GM12878 (cell line): ENCODE data around the gene CCIN.

Experiments
- FOS ChIP-seq: IDR thresholded peaks from 3 replicates; pipeline ENCODE4 v1.6.1; 2011; ENCODE audit warnings: borderline replicate concordance; ENCODE audit not compliant: insufficient read length; ENCODE audit errors: extremely low read depth
- POLR2A ChIP-seq: IDR thresholded peaks from 2 replicates; pipeline ENCODE4 v1.6.1; 2011; ENCODE audit warnings: low read depth, mild to moderate bottlenecking, low read length
- TARDBP ChIP-seq: IDR thresholded peaks from 2 replicates; pipeline ENCODE4 v1.6.1; 2016; ENCODE audit warnings: borderline replicate concordance

DNA sequence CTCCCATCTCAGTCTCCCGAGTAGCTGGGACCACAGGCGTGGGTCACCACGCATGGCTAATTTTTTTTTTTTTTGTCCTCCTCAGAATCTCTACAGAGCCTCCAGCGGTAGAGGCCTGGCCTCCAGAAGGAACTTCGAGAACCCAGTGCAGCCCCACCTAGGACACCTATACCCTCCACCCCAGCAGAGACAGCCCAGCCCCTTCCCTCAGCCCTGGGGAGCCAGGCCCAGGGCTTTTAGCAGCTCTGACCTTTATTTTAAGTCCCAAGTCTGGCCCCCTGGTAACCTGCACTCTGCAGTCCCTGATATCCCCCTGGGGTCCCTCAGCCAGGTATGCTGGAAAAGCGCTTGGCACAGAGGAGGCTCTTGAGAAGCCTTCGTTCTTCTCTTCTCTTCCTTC is 27.4 kb upstream of the CCIN start:
- no peak for TF ChIP-seq POLR2A
- TF ChIP-seq TARDBP = no peak
- no peak for TF ChIP-seq FOS
